ENCODE data around the gene SLC6A20. TPM values are rescaled to one million over a fixed set of nuclear protein-coding genes. Genes with fewer than 3 reads are reported as not detected.

Gene SLC6A20
- total RNA-seq, 1 donor from 2014 or later, result not detected

DNA sequence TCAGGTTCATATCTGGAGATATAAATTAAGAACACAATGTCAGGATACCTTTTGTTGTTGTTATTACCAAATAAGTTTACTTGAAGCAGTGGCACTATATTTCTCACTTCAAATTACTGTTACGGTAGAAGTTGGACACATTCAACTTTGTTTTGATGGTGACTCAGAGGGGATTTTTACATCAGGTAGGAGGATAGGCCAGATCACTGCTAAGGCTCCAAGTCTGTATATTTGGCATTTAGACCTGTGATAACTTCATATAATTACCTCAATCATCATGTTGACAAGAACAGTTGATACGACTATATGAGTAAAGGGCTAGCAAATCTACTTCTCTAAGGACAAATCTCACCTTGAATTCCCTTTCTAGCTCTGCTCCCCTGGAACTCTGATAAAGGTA lies 30.0 kb upstream of the SLC6A20 start:
- TF ChIP-seq, protein P1, sequence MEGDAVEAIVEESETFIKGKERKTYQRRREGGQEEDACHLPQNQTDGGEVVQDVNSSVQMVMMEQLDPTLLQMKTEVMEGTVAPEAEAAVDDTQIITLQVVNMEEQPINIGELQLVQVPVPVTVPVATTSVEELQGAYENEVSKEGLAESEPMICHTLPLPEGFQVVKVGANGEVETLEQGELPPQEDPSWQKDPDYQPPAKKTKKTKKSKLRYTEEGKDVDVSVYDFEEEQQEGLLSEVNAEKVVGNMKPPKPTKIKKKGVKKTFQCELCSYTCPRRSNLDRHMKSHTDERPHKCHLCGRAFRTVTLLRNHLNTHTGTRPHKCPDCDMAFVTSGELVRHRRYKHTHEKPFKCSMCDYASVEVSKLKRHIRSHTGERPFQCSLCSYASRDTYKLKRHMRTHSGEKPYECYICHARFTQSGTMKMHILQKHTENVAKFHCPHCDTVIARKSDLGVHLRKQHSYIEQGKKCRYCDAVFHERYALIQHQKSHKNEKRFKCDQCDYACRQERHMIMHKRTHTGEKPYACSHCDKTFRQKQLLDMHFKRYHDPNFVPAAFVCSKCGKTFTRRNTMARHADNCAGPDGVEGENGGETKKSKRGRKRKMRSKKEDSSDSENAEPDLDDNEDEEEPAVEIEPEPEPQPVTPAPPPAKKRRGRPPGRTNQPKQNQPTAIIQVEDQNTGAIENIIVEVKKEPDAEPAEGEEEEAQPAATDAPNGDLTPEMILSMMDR (IDR thresholded peaks at IDR 0.05), result no peak
- Mint-ChIP-seq H3K27me3 (ENCODE audit: low read depth) (no peaks in the 10 kb centered on the region), H3K27ac (ENCODE audit: unreplicated experiment) (no peak overlapping the region), H3K4me1 (ENCODE audit: low read depth) (no peaks in the 10 kb centered on the region), H3K36me3 (ENCODE audit: low read depth) (peaks cover 26% of the 10 kb centered on the region), H3K9me3 (ENCODE audit: low read depth) (no peaks in the 10 kb centered on the region), H3K4me3 (ENCODE audit: unreplicated experiment) (no peak overlapping the region)
- no peak for DNase-seq (ENCODE audit: low spot score)

DNA sequence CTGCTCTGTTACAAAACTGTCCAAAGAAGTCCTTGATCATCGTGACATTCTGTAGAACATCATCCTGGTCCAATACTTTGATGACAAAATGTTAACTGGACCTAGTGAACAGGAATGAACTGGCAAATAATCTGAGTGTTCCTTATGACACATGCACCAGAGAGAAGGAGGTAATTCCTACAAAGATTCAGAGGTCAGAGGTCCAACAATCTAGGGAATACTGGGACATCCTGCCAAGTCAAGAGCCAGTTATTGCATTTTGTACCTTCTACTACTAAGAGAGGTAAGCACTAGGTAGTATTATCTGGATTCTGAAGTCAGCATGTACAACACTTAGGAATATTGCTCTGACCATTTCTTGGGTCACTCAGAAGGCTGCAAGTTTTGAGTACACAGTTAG lies 24.8 kb upstream of the SLC6A20 start:
- Mint-ChIP-seq H3K27ac (ENCODE audit: unreplicated experiment) (no peak overlapping the region), H3K36me3 (ENCODE audit: low read depth) (peaks cover 9% of the 10 kb centered on the region), H3K9me3 (ENCODE audit: low read depth) (no peaks in the 10 kb centered on the region), H3K27me3 (ENCODE audit: low read depth) (no peaks in the 10 kb centered on the region), H3K4me1 (ENCODE audit: low read depth) (peaks cover 24% of the 10 kb centered on the region), H3K4me3 (ENCODE audit: unreplicated experiment) (no peak overlapping the region)
- DNase-seq (ENCODE audit: low spot score), result no peak
- TF ChIP-seq, protein P1 (IDR thresholded peaks at IDR 0.05), result no peak

DNA sequence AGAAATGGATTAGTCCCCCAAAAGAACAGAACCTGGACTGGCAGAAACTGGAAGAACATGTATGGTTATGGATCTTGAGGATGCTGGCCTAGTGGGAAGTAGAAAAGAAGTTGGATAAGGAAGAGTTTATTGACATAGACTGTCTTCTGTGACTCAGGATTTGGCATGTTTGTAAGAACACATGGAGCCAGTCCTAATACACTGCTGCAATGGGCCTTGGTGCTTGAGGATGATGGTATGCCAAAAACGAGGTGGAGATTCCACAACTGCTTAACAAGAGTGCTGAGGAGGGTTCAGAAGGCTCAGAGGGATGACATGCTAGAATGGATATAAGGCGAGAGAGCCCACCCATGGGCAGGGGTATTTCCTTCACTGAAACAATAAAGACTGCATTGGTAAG lies 23.2 kb upstream of the SLC6A20 start:
- Mint-ChIP-seq H3K36me3 (ENCODE audit: low read depth) (peaks cover 11% of the 10 kb centered on the region), H3K4me1 (ENCODE audit: low read depth) (peaks cover 26% of the 10 kb centered on the region), H3K9me3 (ENCODE audit: low read depth) (no peaks in the 10 kb centered on the region), H3K4me3 (ENCODE audit: unreplicated experiment) (no peak overlapping the region), H3K27ac (ENCODE audit: unreplicated experiment) (no peak overlapping the region), H3K27me3 (ENCODE audit: low read depth) (no peaks in the 10 kb centered on the region)
- TF ChIP-seq, protein P1 (IDR thresholded peaks at IDR 0.05), result no peak
- no peak for DNase-seq (ENCODE audit: low spot score)

DNA sequence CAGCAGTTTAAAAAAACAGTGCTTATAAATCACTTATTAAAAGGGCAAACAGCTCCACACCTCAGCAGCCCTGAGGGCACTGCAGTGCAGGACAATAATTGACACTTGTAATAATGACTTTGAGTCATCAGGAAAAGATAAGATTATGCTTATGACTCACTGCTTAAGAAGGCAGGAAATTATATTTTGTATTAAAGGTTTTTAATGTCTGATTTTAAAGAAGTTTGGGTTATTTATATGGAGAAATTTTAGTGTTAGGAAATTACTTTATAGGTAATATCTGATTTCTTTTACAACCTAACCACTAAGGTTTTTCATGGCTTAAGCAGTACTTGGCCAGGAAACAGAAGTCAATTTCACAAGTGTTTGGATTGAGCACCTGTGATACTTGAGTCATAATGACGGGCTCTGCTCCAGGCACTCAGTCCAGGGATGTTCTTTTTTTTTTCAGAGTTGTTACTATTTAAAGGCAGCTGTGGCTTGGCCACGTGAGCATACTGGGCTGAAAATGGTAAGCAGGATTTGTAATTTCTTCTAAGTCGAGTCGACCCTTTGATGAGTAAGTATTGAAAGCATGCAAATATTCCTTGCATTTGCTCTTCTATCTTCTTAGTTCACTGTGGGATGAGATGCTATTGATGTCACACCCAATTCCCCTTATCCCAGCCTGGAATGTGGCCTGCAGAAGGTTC lies 21.6 kb upstream of the SLC6A20 start:
- peak overlapping the region; percentile 92 for H3K27ac Mint-ChIP-seq (ENCODE audit: unreplicated experiment)

DNA sequence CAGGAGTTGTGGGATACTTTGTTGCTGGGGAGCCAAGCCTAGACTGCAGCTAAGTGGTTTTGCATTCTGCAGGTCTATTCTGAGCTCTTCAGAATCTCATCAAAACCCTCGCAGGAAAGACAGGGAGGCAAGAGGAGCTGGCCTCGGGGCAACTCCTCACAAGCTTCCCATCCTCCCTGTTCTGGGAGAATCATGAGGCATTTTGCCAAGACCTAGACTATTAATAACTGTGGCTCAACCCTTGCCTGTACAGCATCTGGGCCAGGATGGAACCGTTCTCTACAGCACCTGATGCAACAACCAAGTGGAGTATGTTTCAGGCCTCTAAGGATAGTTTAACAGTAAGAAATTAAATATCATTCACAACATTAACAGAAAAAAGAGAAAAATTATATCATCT lies 20.2 kb upstream of the SLC6A20 start:
- DNase-seq (ENCODE audit: low spot score), result no peak
- Mint-ChIP-seq H3K36me3 (ENCODE audit: low read depth) (peaks cover 9% of the 10 kb centered on the region), H3K4me1 (ENCODE audit: low read depth) (peaks cover 26% of the 10 kb centered on the region), H3K4me3 (ENCODE audit: unreplicated experiment) (no peak overlapping the region), H3K9me3 (ENCODE audit: low read depth) (no peaks in the 10 kb centered on the region), H3K27ac (ENCODE audit: unreplicated experiment) (peak overlapping the region; percentile 17), H3K27me3 (ENCODE audit: low read depth) (no peaks in the 10 kb centered on the region)
- TF ChIP-seq, protein P1 (IDR thresholded peaks at IDR 0.05), result no peak

More for the DNA sequence above, 21.6 kb upstream of the SLC6A20 start:
- H3K4me1 Mint-ChIP-seq (ENCODE audit: low read depth), result peaks cover 26% of the 10 kb centered on the region
- TF ChIP-seq, protein P1 (IDR thresholded peaks at IDR 0.05), result no peak
- H3K36me3 Mint-ChIP-seq (ENCODE audit: low read depth), result peaks cover 13% of the 10 kb centered on the region
- no peaks in the 10 kb centered on the region for H3K9me3 Mint-ChIP-seq (ENCODE audit: low read depth)
- H3K4me3 Mint-ChIP-seq (ENCODE audit: unreplicated experiment), result no peak overlapping the region
- no peak for DNase-seq (ENCODE audit: low spot score)
- no peaks in the 10 kb centered on the region for H3K27me3 Mint-ChIP-seq (ENCODE audit: low read depth)

Data from chondrocyte (in vitro differentiated cells).